Measurements from ENCODE around the gene PRPSAP1. TPM values are rescaled to one million over a fixed set of nuclear protein-coding genes. Genes with fewer than 3 reads are reported as not detected.

The PRPSAP1 gene
- total RNA-seq, 1 experiment from 2014 or later = 38.4 TPM

GRCh38 chr17:76318586-76318985 lies 35.1 kb downstream of the PRPSAP1 start:
- no peak overlapping the region for H2AK5ac ChIP-seq (ENCODE audit: insufficient read length, low read length)
- H4K5ac ChIP-seq (ENCODE audit: insufficient read length, low read depth, low read length) = no peak overlapping the region
- no peak overlapping the region for H3K4me3 Mint-ChIP-seq
- H2BK12ac ChIP-seq (ENCODE audit: insufficient read length, low read depth, low read length) = no peak overlapping the region
- WGBS (ENCODE audit: extremely low coverage, insufficient read length, low lambda C conversion rate) = 100% methylated on average over 1 of the region's 3 CpGs
- H2BK120ac ChIP-seq (ENCODE audit: low read depth, low read length, poor library complexity, severe bottlenecking) = no peak overlapping the region
- DNase-seq = no peak
- H3K79me1 ChIP-seq (ENCODE audit: insufficient read depth, low read depth, low read length, poor library complexity, severe bottlenecking) = no peaks in the 10 kb centered on the region
- TF ChIP-seq CTCF (conservative IDR thresholded peaks at IDR 0.05) = no peak
- no peak overlapping the region for H3K56ac ChIP-seq (ENCODE audit: insufficient read length, low read depth, low read length)
- H3K36me3 Mint-ChIP-seq (ENCODE audit: insufficient read depth in 1 of 3, low read depth in 3 of 3) = peaks cover 4 to 28% (median 27%) of the 10 kb centered on the region in 3 experiments; a peak in 6 of 7 replicates
- no peak overlapping the region for H3K14ac ChIP-seq (ENCODE audit: insufficient read depth, low read length)
- no peak overlapping the region for H3K18ac ChIP-seq (ENCODE audit: insufficient read length, low read depth, low read length)
- no peak overlapping the region for H3T11ph ChIP-seq (ENCODE audit: low read length)
- H3K23ac ChIP-seq (ENCODE audit: insufficient read length, low read depth, low read length) = no peak overlapping the region
- H3K4me2 ChIP-seq (ENCODE audit: insufficient read depth, insufficient read length, low read length) = no peak overlapping the region
- no peaks in the 10 kb centered on the region for H3K27me3 ChIP-seq (ENCODE audit: insufficient read depth, low read length)
- H2BK5ac ChIP-seq (ENCODE audit: insufficient read length, low read length) = no peak overlapping the region
- no peak overlapping the region for H3K27ac Mint-ChIP-seq
- H3K4me1 ChIP-seq (ENCODE audit: insufficient read depth, low read length) = no peaks in the 10 kb centered on the region
- H3K23me2 ChIP-seq (ENCODE audit: insufficient read length, low read depth, low read length, poor library complexity, severe bottlenecking) = no peaks in the 10 kb centered on the region
- H2BK15ac ChIP-seq (ENCODE audit: low read depth, low read length) = no peak overlapping the region
- no peak overlapping the region for H4K91ac ChIP-seq (ENCODE audit: insufficient read length, low read depth, low read length)
- no peak overlapping the region for H3K9ac ChIP-seq (ENCODE audit: extremely low read depth, insufficient read length, low read length)
- no peak overlapping the region for H4K8ac ChIP-seq (replicated peaks; ENCODE audit: insufficient read length, low read depth, low read length)
- H3K27me3 Mint-ChIP-seq (ENCODE audit: low read depth) = no peaks in the 10 kb centered on the region
- H3K9me3 Mint-ChIP-seq = no peaks in the 10 kb centered on the region
- H2BK20ac ChIP-seq (ENCODE audit: low read depth, low read length, poor library complexity, severe bottlenecking) = no peak overlapping the region
- no peak overlapping the region for H3K27ac ChIP-seq (ENCODE audit: insufficient read length, low read depth, low read length)
- no peaks in the 10 kb centered on the region for H3K79me2 ChIP-seq (ENCODE audit: insufficient read depth, low read length)
- no peaks in the 10 kb centered on the region for H4K20me1 ChIP-seq (ENCODE audit: control insufficient read depth, insufficient read depth, insufficient read length)
- H3K4me1 Mint-ChIP-seq = 0 out of 4 replicates have a peak, but pooled peaks cover 0 to 4% of the 10 kb centered on the region in 2 experiments
- H3K9me3 ChIP-seq (ENCODE audit: control insufficient read depth, low read depth, low read length) = no peaks in the 10 kb centered on the region
- no peak overlapping the region for H2AFZ ChIP-seq (ENCODE audit: low read length)
- no peak overlapping the region for H3K4ac ChIP-seq (ENCODE audit: low read depth, low read length)

All from H9 (cell line).